HCT116 (cell line): ENCODE measurements around the gene SETD1B. TPM values are rescaled to one million over a fixed set of nuclear protein-coding genes. Genes with fewer than 3 reads are reported as not detected.

Experiments used
- ATAC-seq: fragments of 200-7000 bp; cut with Tn5 transposase; 2 replicates; pipeline ENCODE4 v1.9.1; 2020; ENCODE audit warnings: mild to moderate bottlenecking, moderate library complexity
- BruUV-seq: library from RNA; stranded (reverse); fragments of 400-500 nt; replicated peaks from 2 replicates; lab custom pipeline; 2021; lab: Mats Ljungman, UMichigan
- CTCF ChIA-PET: fragments of 300-600 bp; sonication (Branson Sonifier 250); formaldehyde crosslinking; loops from one replicate; lab custom pipeline; 2021; ENCODE audit warnings: antibody characterized with exemption; lab: Charles Lee
- POLR2A ChIA-PET: fragments of 300-600, 350-600 bp; sonication (Branson Sonifier 250); formaldehyde crosslinking; loops from one replicate; lab custom pipeline; 2021; ENCODE audit warnings: antibody characterized with exemption; lab: Charles Lee
- RAD21 ChIA-PET, 2 experiments: fragments of 300-600 bp; sonication (Branson Sonifier 250); formaldehyde crosslinking; loops; one replicate each; lab custom pipeline; 2023; ENCODE audit warnings: low total read pairs in 2 of 2; ENCODE audit not compliant: uncharacterized antibody in 2 of 2, unreplicated experiment in 2 of 2, low non-redundant PET in 1 of 2; lab: Charles Lee
- DNase-seq: peaks from one replicate; pipeline ENCODE4 v3.0.0-alpha.2; 2010; ENCODE audit warnings: low read depth, low spot score
- H2AFZ ChIP-seq: fragments of 200-600 bp; shearing (Covaris generic), sonication (generic); 2 replicates; pipeline ENCODE4 v1.6.1; 2017; ENCODE audit warnings: low read depth, mixed run types, mixed read lengths, antibody characterized with exemption, low read length; ENCODE audit not compliant: poor library complexity, severe bottlenecking
- H3K27ac ChIP-seq: 2 replicates; pipeline ENCODE4 v1.5.1; 2012; ENCODE audit warnings: low read depth, low read length
- H3K27me3 ChIP-seq: fragments of 200-600 bp; sonication (generic); 2 replicates; pipeline ENCODE4 v1.6.1; 2016; ENCODE audit warnings: mixed run types, low read length, mixed read lengths; ENCODE audit not compliant: insufficient read depth
- H3K36me3 ChIP-seq, 2 experiments: fragments of 200-500 bp in 1 of 2; fragments of 200-600 bp in 1 of 2; sonication (Bioruptor generic) in 1 of 2; sonication (generic) in 1 of 2; 2 replicates each; pipeline versions ENCODE4 v1.5.1 to v1.6.1; 2014 to 2016; ENCODE audit warnings: low read length in 2 of 2, inconsistent platforms in 1 of 2, mixed read lengths in 1 of 2, mixed run types in 1 of 2; ENCODE audit not compliant: insufficient read depth in 2 of 2, control insufficient read depth in 1 of 2
- H3K4me1 ChIP-seq, 2 experiments: fragments of 200-600 bp in 1 of 2; sonication (generic) in 1 of 2; 2 replicates each; pipeline versions ENCODE4 v1.5.1 to v1.6.1; 2012 to 2017; ENCODE audit warnings: low read length in 2 of 2, inconsistent platforms in 1 of 2, mild to moderate bottlenecking in 1 of 2, mixed read lengths in 1 of 2, mixed run types in 1 of 2, moderate library complexity in 1 of 2; ENCODE audit not compliant: insufficient read depth in 2 of 2, control insufficient read depth in 1 of 2
- H3K4me2 ChIP-seq: fragments of 200-600 bp; sonication (generic); 2 replicates; pipeline ENCODE4 v1.6.1; 2017; ENCODE audit warnings: mixed run types, low read length, mixed read lengths
- H3K4me3 ChIP-seq, 2 experiments: fragments of 200-600 bp in 1 of 2; sonication (generic) in 1 of 2; replicated peaks in 1 of 2; 2 replicates each; pipeline ENCODE4 v1.5.1; 2011 to 2016; ENCODE audit warnings: low read length in 2 of 2, control low read depth in 1 of 2, low read depth in 1 of 2, mild to moderate bottlenecking in 1 of 2, mixed read lengths in 1 of 2, mixed run types in 1 of 2
- H3K79me2 ChIP-seq: fragments of 200-600 bp; sonication (generic); 2 replicates; pipeline ENCODE4 v1.6.1; 2017; ENCODE audit warnings: mild to moderate bottlenecking, mixed run types, low read length, moderate library complexity, mixed read lengths; ENCODE audit not compliant: insufficient read depth
- H3K9ac ChIP-seq: fragments of 200-600 bp; sonication (generic); 2 replicates; pipeline ENCODE4 v1.6.1; 2016; ENCODE audit warnings: low read length, mixed read lengths
- H3K9me2 ChIP-seq: fragments of 200-600 bp; sonication (generic), shearing (Covaris generic); 2 replicates; pipeline ENCODE4 v1.6.1; 2017; ENCODE audit warnings: mixed run types, mild to moderate bottlenecking, moderate library complexity; ENCODE audit not compliant: insufficient read depth
- H3K9me3 ChIP-seq, 2 experiments: fragments of 200-500 bp in 1 of 2; fragments of 200-600 bp in 1 of 2; sonication (Bioruptor generic) in 1 of 2; sonication (generic) in 1 of 2; 2 replicates each; pipeline ENCODE4 v1.6.1; 2014 to 2017; ENCODE audit warnings: low read length in 2 of 2, mixed read lengths in 2 of 2, inconsistent platforms in 1 of 2, low read depth in 1 of 2, mild to moderate bottlenecking in 1 of 2, mixed run types in 1 of 2, moderate library complexity in 1 of 2; ENCODE audit not compliant: control insufficient read depth in 1 of 2, insufficient read depth in 1 of 2
- H4K20me1 ChIP-seq: fragments of 200-600 bp; sonication (generic), shearing (Covaris generic); 2 replicates; pipeline ENCODE4 v1.6.1; 2017; ENCODE audit warnings: mixed run types, mild to moderate bottlenecking, moderate library complexity; ENCODE audit not compliant: insufficient read depth
- CBX3 ChIP-seq: IDR thresholded peaks from 2 replicates; pipeline ENCODE4 v1.6.1; 2012; ENCODE audit warnings: low read depth
- JUND ChIP-seq: IDR thresholded peaks from 2 replicates; pipeline ENCODE4 v1.6.1; 2012
- SRF ChIP-seq: IDR thresholded peaks from 2 replicates; pipeline ENCODE4 v1.6.1; 2012; ENCODE audit warnings: low read depth
- TCF7L2 ChIP-seq: IDR thresholded peaks from 2 replicates; pipeline ENCODE4 v1.7.0; 2011; ENCODE audit warnings: borderline replicate concordance, inconsistent platforms; ENCODE audit not compliant: insufficient read depth, insufficient read length; ENCODE audit errors: extremely low read depth
- YY1 ChIP-seq: IDR thresholded peaks from 2 replicates; pipeline ENCODE4 v1.6.1; 2011; ENCODE audit warnings: low read length, low read depth, moderate library complexity, mild to moderate bottlenecking; ENCODE audit not compliant: insufficient replicate concordance; ENCODE audit errors: extremely low read depth
- ZFX ChIP-seq: fragments of 450-650 bp; IDR thresholded peaks from 2 replicates; pipeline ENCODE4 v1.6.1; 2017
- ZNF274 ChIP-seq: fragments of 200-500 bp; sonication (Bioruptor generic); IDR thresholded peaks from 2 replicates; pipeline ENCODE4 v1.6.1; 2014; ENCODE audit warnings: mild to moderate bottlenecking, low read depth, low read length, inconsistent platforms
- intact Hi-C: fragments of 100-400 bp; cut with micrococcal nuclease; formaldehyde crosslinking; loops from 2 replicates; pipeline ENCODE4 v1.10.0; 2022
- total RNA-seq: library from RNA; stranded (reverse); gene quantifications from one replicate; pipeline ENCODE4 v1.2.1, GENCODE V29; 2021; ENCODE audit not compliant: unreplicated experiment
- TF ChIP-seq, protein P1 (sequence below): IDR thresholded peaks from 2 replicates; pipeline ENCODE4 v1.6.1; 2011; ENCODE audit warnings: mild to moderate bottlenecking, low read length, moderate library complexity; ENCODE audit not compliant: insufficient replicate concordance; ENCODE audit errors: extremely low read depth
- TF ChIP-seq, protein P2 (sequence below): IDR thresholded peaks from 2 replicates; pipeline ENCODE4 v1.6.1; 2012; ENCODE audit warnings: low read depth

SETD1B gene
- total RNA-seq, 1 experiment from 2014 or later = 17.5 TPM

DNA sequence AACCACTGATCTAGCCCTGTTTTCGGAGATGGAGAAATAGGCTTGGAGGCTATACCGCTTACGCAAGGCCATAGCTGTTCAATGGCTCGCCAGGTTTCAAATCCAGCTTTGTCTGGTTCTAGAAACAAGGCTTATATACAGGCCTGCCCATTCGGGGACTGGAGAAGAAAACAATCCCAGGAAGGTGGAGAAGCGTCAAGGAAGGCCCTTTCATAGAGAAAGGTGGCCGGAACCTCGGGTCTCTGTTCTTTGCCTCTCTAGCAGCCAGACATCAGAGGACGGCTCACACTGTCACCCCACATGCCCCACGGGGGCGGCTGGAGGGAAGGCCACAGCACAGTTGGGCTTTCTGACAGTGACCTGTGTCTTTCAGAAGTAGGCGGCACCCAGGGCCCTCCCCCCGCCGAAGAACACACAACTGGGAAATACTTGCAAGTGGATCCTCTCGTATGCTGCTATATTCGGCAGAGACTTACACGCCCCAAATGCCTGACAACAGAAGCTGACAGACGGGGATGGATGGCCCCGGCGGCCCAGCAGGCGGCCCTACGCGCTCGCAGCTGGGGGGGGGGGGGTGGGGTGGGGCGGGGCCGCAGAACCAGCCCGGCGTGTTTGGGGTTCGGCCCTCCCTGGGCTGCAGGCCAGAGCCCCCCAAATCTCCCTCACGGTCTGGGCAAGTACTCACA, 4.5 kb upstream of the SETD1B start:
- Histone ChIP-seq H4K20me1 (no peaks in the 10 kb centered on the region), H3K4me3 (peak overlapping the region; percentile 45 to 66), H3K36me3 (no peaks in the 10 kb centered on the region), H3K27me3 (no peaks in the 10 kb centered on the region), H2AFZ (no peak overlapping the region), H3K4me2 (peak overlapping the region; percentile 99), H3K9ac (peak overlapping the region; percentile 98), H3K9me3 (no peaks in the 10 kb centered on the region), H3K9me2 (no peaks in the 10 kb centered on the region), H3K27ac (peak overlapping the region; percentile 100), H3K4me1 (peaks cover 52 to 83% of the 10 kb centered on the region in 2 experiments), H3K79me2 (peaks cover 33% of the 10 kb centered on the region)
- intact Hi-C loops = no loop called here
- DNase-seq = peak; percentile 75
- ChIA-PET CTCF (interaction anchor here (6.9 kb wide), 1 partner anchor 12 kb away, joined by 149 read pairs; no protein-coding TSS in a partner anchor), RAD21 (interaction anchor here in 1 of 2 experiments (1.3 kb wide), 1 partner anchor 89 kb away, joined by 3 read pairs; the partner anchor contains the start of gene PSMD9), POLR2A (interaction anchor here (0.8 to 2.6 kb wide), 2 partner anchors 13 to 89 kb away, joined by 3 to 9 read pairs; no protein-coding TSS in a partner anchor)
- no TSS peak for BruUV-seq
- TF ChIP-seq TCF7L2 (peak; percentile 20), JUND (no peak), YY1 (peak; percentile 20)
- ATAC-seq = peak; percentile 15

DNA sequence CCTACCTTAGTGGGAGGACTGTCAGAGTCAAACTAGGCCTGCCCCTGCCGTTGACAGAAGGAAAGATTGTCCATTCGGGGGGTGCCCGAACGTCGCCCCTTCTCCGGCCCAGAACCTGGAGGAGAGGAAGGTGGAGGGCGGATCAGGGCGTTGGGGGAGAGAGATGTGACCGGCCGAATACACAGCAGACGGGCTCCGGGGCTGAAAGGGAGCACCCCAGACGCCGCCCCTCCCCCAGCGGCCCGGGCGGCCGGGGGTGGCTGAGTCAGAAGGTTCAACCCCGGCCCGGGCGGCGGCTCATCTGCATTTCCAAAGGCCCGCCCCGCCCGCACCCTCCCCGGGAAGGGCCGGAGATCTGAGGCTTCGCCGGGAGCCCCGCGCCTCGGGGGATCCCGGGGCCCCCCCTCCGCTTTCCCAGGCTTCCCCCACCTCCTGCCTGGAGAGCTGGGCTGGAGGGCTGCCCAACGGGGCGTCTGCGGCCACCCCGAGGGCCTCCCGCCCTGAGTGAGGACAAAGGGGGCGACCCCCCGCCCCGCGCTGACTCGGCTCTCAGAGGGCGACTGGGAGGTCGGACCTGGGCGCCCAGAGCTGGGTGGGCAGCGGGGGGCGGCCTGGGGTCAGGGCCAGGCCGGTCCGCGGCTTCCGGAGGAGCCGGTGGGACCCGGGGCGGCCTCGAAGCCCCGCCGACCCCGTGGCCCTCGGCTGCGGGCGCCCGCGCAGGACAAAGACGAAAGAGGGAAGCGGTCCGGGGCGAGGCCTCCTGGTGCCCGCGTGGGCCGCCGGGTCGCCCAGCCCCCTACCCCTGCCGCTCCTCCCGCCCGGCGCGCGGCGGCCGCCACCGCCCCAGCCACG, 3.7 kb upstream of the SETD1B start:
- Histone ChIP-seq H3K4me1 (peaks cover 45 to 76% of the 10 kb centered on the region in 2 experiments), H4K20me1 (no peaks in the 10 kb centered on the region), H3K9me2 (no peaks in the 10 kb centered on the region), H3K9ac (peak overlapping the region; percentile 98), H3K4me3 (peak overlapping the region; percentile 45 to 59), H3K9me3 (no peaks in the 10 kb centered on the region), H2AFZ (no peak overlapping the region), H3K36me3 (no peaks in the 10 kb centered on the region), H3K27me3 (no peaks in the 10 kb centered on the region), H3K4me2 (peak overlapping the region; percentile 99), H3K79me2 (peaks cover 40% of the 10 kb centered on the region), H3K27ac (peak overlapping the region; percentile 100)
- intact Hi-C loops = loop anchor here (1.0 kb wide), 1 partner anchor 39 kb away; no protein-coding TSS in a partner anchor
- peak; percentile 70 for DNase-seq
- ChIA-PET CTCF (interaction anchor here (4.0 kb wide), 1 partner anchor 11 kb away, joined by 26 read pairs; no protein-coding TSS in a partner anchor), POLR2A (interaction anchor here (2.6 kb wide), 1 partner anchor 12 kb away, joined by 9 read pairs; no protein-coding TSS in a partner anchor), RAD21 (interaction anchor here in 1 of 2 experiments (0.6 kb wide), 1 partner anchor 16 kb away, joined by 4 read pairs; no protein-coding TSS in a partner anchor)
- peak; percentile 41 for ATAC-seq
- no TSS peak for BruUV-seq
- TF ChIP-seq, protein P1, sequence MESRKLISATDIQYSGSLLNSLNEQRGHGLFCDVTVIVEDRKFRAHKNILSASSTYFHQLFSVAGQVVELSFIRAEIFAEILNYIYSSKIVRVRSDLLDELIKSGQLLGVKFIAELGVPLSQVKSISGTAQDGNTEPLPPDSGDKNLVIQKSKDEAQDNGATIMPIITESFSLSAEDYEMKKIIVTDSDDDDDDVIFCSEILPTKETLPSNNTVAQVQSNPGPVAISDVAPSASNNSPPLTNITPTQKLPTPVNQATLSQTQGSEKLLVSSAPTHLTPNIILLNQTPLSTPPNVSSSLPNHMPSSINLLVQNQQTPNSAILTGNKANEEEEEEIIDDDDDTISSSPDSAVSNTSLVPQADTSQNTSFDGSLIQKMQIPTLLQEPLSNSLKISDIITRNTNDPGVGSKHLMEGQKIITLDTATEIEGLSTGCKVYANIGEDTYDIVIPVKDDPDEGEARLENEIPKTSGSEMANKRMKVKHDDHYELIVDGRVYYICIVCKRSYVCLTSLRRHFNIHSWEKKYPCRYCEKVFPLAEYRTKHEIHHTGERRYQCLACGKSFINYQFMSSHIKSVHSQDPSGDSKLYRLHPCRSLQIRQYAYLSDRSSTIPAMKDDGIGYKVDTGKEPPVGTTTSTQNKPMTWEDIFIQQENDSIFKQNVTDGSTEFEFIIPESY = no peak
- TF ChIP-seq, protein P2, sequence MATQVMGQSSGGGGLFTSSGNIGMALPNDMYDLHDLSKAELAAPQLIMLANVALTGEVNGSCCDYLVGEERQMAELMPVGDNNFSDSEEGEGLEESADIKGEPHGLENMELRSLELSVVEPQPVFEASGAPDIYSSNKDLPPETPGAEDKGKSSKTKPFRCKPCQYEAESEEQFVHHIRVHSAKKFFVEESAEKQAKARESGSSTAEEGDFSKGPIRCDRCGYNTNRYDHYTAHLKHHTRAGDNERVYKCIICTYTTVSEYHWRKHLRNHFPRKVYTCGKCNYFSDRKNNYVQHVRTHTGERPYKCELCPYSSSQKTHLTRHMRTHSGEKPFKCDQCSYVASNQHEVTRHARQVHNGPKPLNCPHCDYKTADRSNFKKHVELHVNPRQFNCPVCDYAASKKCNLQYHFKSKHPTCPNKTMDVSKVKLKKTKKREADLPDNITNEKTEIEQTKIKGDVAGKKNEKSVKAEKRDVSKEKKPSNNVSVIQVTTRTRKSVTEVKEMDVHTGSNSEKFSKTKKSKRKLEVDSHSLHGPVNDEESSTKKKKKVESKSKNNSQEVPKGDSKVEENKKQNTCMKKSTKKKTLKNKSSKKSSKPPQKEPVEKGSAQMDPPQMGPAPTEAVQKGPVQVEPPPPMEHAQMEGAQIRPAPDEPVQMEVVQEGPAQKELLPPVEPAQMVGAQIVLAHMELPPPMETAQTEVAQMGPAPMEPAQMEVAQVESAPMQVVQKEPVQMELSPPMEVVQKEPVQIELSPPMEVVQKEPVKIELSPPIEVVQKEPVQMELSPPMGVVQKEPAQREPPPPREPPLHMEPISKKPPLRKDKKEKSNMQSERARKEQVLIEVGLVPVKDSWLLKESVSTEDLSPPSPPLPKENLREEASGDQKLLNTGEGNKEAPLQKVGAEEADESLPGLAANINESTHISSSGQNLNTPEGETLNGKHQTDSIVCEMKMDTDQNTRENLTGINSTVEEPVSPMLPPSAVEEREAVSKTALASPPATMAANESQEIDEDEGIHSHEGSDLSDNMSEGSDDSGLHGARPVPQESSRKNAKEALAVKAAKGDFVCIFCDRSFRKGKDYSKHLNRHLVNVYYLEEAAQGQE = no peak
- TF ChIP-seq ZFX (peak; percentile 78), SRF (no peak), CBX3 (no peak), ZNF274 (no peak)
